Mesothelial cell of epicardium (in vitro differentiated cells): ENCODE measurements around the gene ATXN7L2. TPM values are rescaled to one million over a fixed set of nuclear protein-coding genes. Genes with fewer than 3 reads are reported as not detected.

ENCODE experiments used
- DNase-seq, 2 experiments: peaks; one replicate each; pipeline ENCODE4 v3.0.0; 2021; ENCODE audit warnings: low spot score in 2 of 2; ENCODE audit not compliant: unreplicated experiment in 2 of 2
- H3K27ac Mint-ChIP-seq: 2 replicates; pipeline ENCODE4 v1.8.0; 2021; ENCODE audit warnings: mixed read lengths
- H3K27me3 Mint-ChIP-seq: 2 replicates; pipeline ENCODE4 v1.8.0; 2021; ENCODE audit warnings: low read depth, mixed read lengths
- H3K36me3 Mint-ChIP-seq: 2 replicates; pipeline ENCODE4 v1.8.0; 2021; ENCODE audit warnings: mixed read lengths
- H3K4me1 Mint-ChIP-seq: 2 replicates; pipeline ENCODE4 v1.8.0; 2021; ENCODE audit warnings: mixed read lengths
- H3K4me3 Mint-ChIP-seq: 2 replicates; pipeline ENCODE4 v1.8.0; 2021; ENCODE audit warnings: mild to moderate bottlenecking, moderate library complexity, mixed read lengths
- H3K9me3 Mint-ChIP-seq: 2 replicates; pipeline ENCODE4 v1.8.0; 2021; ENCODE audit warnings: mixed read lengths
- CTCF ChIP-seq: fragments of 200-600 bp; sonication (generic); IDR thresholded peaks from one replicate; pipeline ENCODE4 v1.5.0; 2021; ENCODE audit warnings: antibody characterized with exemption; ENCODE audit not compliant: unreplicated experiment
- total RNA-seq: library from RNA; stranded (reverse); gene quantifications from 3 replicates; pipeline ENCODE4 v1.2.1, GENCODE V29; 2021

ATXN7L2 gene
- total RNA-seq, 1 donor from 2014 or later: 13.8 TPM

- peaks cover 37% of the 10 kb centered on the region for H3K27me3 Mint-ChIP-seq
- no peaks in the 10 kb centered on the region for H3K4me1 Mint-ChIP-seq
- no peak overlapping the region for H3K27ac Mint-ChIP-seq
- TF ChIP-seq CTCF: no peak
- no peaks in the 10 kb centered on the region for H3K36me3 Mint-ChIP-seq
- no peak for DNase-seq
- no peaks in the 10 kb centered on the region for H3K9me3 Mint-ChIP-seq
- H3K4me3 Mint-ChIP-seq: no peak overlapping the region
These were observed 55.3 kb downstream of the ATXN7L2 start for GRCh38 chr1:109538827-109539555.

GRCh38 chr1:109539676-109540075 lies 56.0 kb downstream of the ATXN7L2 start, which contains the start of gene GPR61:
Gene GPR61 (plus strand): TSS chr1:109539872. CDS start chr1:109543023, 3,151 bp downstream.
- H3K27ac Mint-ChIP-seq: no peak within 1 kb of the TSS
- peaks cover 40% of the 10 kb centered on the region for H3K27me3 Mint-ChIP-seq
- no peaks in the 10 kb centered on the region for H3K9me3 Mint-ChIP-seq
- DNase-seq: no peak
- no peak within 1 kb of the TSS for H3K4me3 Mint-ChIP-seq
- no peaks in the 10 kb centered on the region for H3K36me3 Mint-ChIP-seq
- H3K4me1 Mint-ChIP-seq: no peaks in the 10 kb centered on the region
- no peak for TF ChIP-seq CTCF

- Mint-ChIP-seq H3K4me3 (no peak overlapping the region), H3K36me3 (no peaks in the 10 kb centered on the region), H3K27me3 (peaks cover 40% of the 10 kb centered on the region), H3K9me3 (no peaks in the 10 kb centered on the region), H3K27ac (no peak overlapping the region), H3K4me1 (peaks cover 3% of the 10 kb centered on the region)
- no peak for TF ChIP-seq CTCF
- DNase-seq: no peak
These were observed 57.4 kb downstream of the ATXN7L2 start for GRCh38 chr1:109541102-109541501.

Other genes starting within 250 kb of the ATXN7L2 start
- gene CELSR2, start 234.4 kb upstream of the ATXN7L2 start, total RNA-seq: 24.9 to 27.1 TPM (median 25.0 TPM) in 3 replicates
- gene PSRC1, start 200.8 kb upstream of the ATXN7L2 start, total RNA-seq: 15.8 to 18.3 TPM (median 17.6 TPM) in 3 replicates
- not detected in 3 replicates for gene MYBPHL, start 176.9 kb upstream of the ATXN7L2 start, total RNA-seq
- gene SORT1, start 86.0 kb upstream of the ATXN7L2 start, total RNA-seq: 39.1 to 45.5 TPM (median 40.6 TPM) in 3 replicates
- 67.2 to 70.9 TPM (median 69.7 TPM) in 3 replicates for gene PSMA5, start 57.5 kb upstream of the ATXN7L2 start, total RNA-seq
- 0.11 to 0.22 TPM (median 0.14 TPM) in 3 replicates for gene SYPL2, start 17.4 kb upstream of the ATXN7L2 start, total RNA-seq
- 9.5 to 11.7 TPM (median 10.6 TPM) in 3 replicates for gene CYB561D1, start 10.2 kb downstream of the ATXN7L2 start, total RNA-seq
- 5.0 to 5.4 TPM (median 5.1 TPM) in 3 replicates for gene AMIGO1, start 25.8 kb downstream of the ATXN7L2 start, total RNA-seq
- not detected in 3 replicates for gene GPR61, start 56.0 kb downstream of the ATXN7L2 start, total RNA-seq
- 7.8 to 8.2 TPM (median 8.2 TPM) in 3 replicates for gene GNAI3, start 64.7 kb downstream of the ATXN7L2 start, total RNA-seq
- 0.36 TPM in 1 of 3 replicates, not detected in the others for gene GNAT2, start 135.7 kb downstream of the ATXN7L2 start, total RNA-seq
- gene AMPD2, start 135.9 kb downstream of the ATXN7L2 start, total RNA-seq: 133 to 141 TPM (median 134 TPM) in 3 replicates
- gene GSTM4, start 172.2 kb downstream of the ATXN7L2 start, total RNA-seq: 23.4 to 24.9 TPM (median 23.7 TPM) in 3 replicates
- 169 to 186 TPM (median 177 TPM) in 3 replicates for gene GSTM2, start 184.2 kb downstream of the ATXN7L2 start, total RNA-seq
- gene GSTM1, start 203.9 kb downstream of the ATXN7L2 start, total RNA-seq: 48.8 to 54.2 TPM (median 52.3 TPM) in 3 replicates
- 0.24 to 0.29 TPM (median 0.25 TPM) in 3 replicates for gene GSTM5, start 228.3 kb downstream of the ATXN7L2 start, total RNA-seq